NCI-H446 (cell line): ENCODE measurements around the gene TLR5.

ENCODE experiments used
- DNase-seq, 2 experiments: peaks; one replicate each; lab custom pipeline; 2025; lab: John Stamatoyannopoulos, UW

Gene TLR5

GRCh38 chr1:223110952-223111351 is 32.1 kb downstream of the TLR5 start:
- DNase-seq, result no peak

GRCh38 chr1:223109581-223110026 is 33.4 kb downstream of the TLR5 start:
- no peak for DNase-seq

GRCh38 chr1:223106856-223107255 is 36.2 kb downstream of the TLR5 start:
- no peak for DNase-seq

- no peak for DNase-seq
Observed at GRCh38 chr1:223105568-223105967, 37.5 kb downstream of the TLR5 start.

- no peak for DNase-seq
Observed at GRCh38 chr1:223102797-223103533, 40.1 kb downstream of the TLR5 start.

GRCh38 chr1:223097713-223098112 is 45.3 kb downstream of the TLR5 start:
- DNase-seq, result no peak

- DNase-seq, result no peak
Observed at GRCh38 chr1:223095870-223096269, 47.2 kb downstream of the TLR5 start.

GRCh38 chr1:223091896-223092295 is 51.2 kb downstream of the TLR5 start:
- no peak for DNase-seq

- no peak for DNase-seq
Observed at GRCh38 chr1:223089250-223089649, 53.8 kb downstream of the TLR5 start.

GRCh38 chr1:223088713-223089240 is 54.3 kb downstream of the TLR5 start:
- no peak for DNase-seq

GRCh38 chr1:223087291-223088255 is 55.5 kb downstream of the TLR5 start:
- DNase-seq, result no peak

- peak in 1 of 2 experiments; percentile 29 for DNase-seq
Observed at GRCh38 chr1:223084464-223084866, 58.6 kb downstream of the TLR5 start.

- no peak for DNase-seq
Observed at GRCh38 chr1:223083831-223084230, 59.2 kb downstream of the TLR5 start.

GRCh38 chr1:223082914-223083313 is 60.1 kb downstream of the TLR5 start:
- no peak for DNase-seq

- peak; percentile 89 to 93 for DNase-seq
Observed at GRCh38 chr1:223081181-223081994, 61.7 kb downstream of the TLR5 start.

GRCh38 chr1:223079498-223079897 is 63.5 kb downstream of the TLR5 start:
- DNase-seq, result no peak

- DNase-seq, result no peak
Observed at GRCh38 chr1:223077247-223077833, 65.7 kb downstream of the TLR5 start.

- no peak for DNase-seq
Observed at GRCh38 chr1:223076362-223076761, 66.7 kb downstream of the TLR5 start.

- DNase-seq, result no peak
Observed at GRCh38 chr1:223075834-223076233, 67.2 kb downstream of the TLR5 start.

- no peak for DNase-seq
Observed at GRCh38 chr1:223074445-223075300, 68.4 kb downstream of the TLR5 start.
